ENCODE data around the gene GPT2. TPM values are rescaled to one million over a fixed set of nuclear protein-coding genes. Genes with fewer than 3 reads are reported as not detected.

GPT2 gene
- total and polyA plus RNA-seq, 7 donors = 25.7 to 110 (median 52.5) TPM

GRCh38 chr16:46922239-46922638 is 38.1 kb downstream of the GPT2 start:
- Histone ChIP-seq H3K4me1 (peaks cover 28% of the 10 kb centered on the region), H3K36me3 (ENCODE audit: insufficient read depth in 1 of 2, low read depth in 1 of 2) (peaks cover 0 to 48% of the 10 kb centered on the region in 2 donors), H3K9me3 (no peaks in the 10 kb centered on the region), H3K27ac (no peak overlapping the region), H3K4me3 (no peak overlapping the region), H3K27me3 (ENCODE audit: insufficient read depth in 3 of 3, low read length in 2 of 3) (no peaks in the 10 kb centered on the region)
- ATAC-seq (no peak), DNase-seq (no peak)
- 86 to 90% (median 89%) methylated on average over 10 of the region's 10 CpGs for WGBS, 3 donors
- intact Hi-C loops (cut with DNase I) = no loop called here
- TF ChIP-seq CTCF (IDR thresholded peaks at IDR 0.05) = no peak

- intact Hi-C loops (cut with DNase I) = no loop called here
- Histone ChIP-seq H3K9me3 (no peaks in the 10 kb centered on the region), H3K27me3 (ENCODE audit: insufficient read depth in 3 of 3, low read length in 2 of 3) (no peaks in the 10 kb centered on the region), H3K4me1 (peaks cover 32% of the 10 kb centered on the region), H3K27ac (peak overlapping the region; percentile 87), H3K4me3 (no peak overlapping the region), H3K36me3 (ENCODE audit: insufficient read depth in 1 of 2, low read depth in 1 of 2) (peaks cover 0 to 50% of the 10 kb centered on the region in 2 donors)
- DNase-seq (peak; percentile 51 to 86), ATAC-seq (peak; percentile 75 to 88 (median 84))
- TF ChIP-seq CTCF (IDR thresholded peaks at IDR 0.05) = no peak
- WGBS, 3 donors = 27 to 44% (median 35%) methylated on average over 19 of the region's 19 CpGs
Measured at GRCh38 chr16:46923513-46924295, 39.5 kb downstream of the GPT2 start.

- Histone ChIP-seq H3K4me3 (no peak overlapping the region), H3K9me3 (no peaks in the 10 kb centered on the region), H3K36me3 (ENCODE audit: insufficient read depth in 1 of 2, low read depth in 1 of 2) (peaks cover 0 to 51% of the 10 kb centered on the region in 2 donors), H3K27ac (peak overlapping the region; percentile 87), H3K4me1 (peaks cover 32% of the 10 kb centered on the region), H3K27me3 (ENCODE audit: insufficient read depth in 3 of 3, low read length in 2 of 3) (no peaks in the 10 kb centered on the region)
- DNase-seq (no peak), ATAC-seq (no peak)
- TF ChIP-seq CTCF (IDR thresholded peaks at IDR 0.05) = no peak
- 57 to 61% (median 60%) methylated on average over 6 of the region's 6 CpGs for WGBS, 3 donors
- intact Hi-C loops (cut with DNase I) = no loop called here
Measured at GRCh38 chr16:46924402-46924801, 40.2 kb downstream of the GPT2 start.

- Histone ChIP-seq H3K4me1 (peaks cover 32% of the 10 kb centered on the region), H3K4me3 (no peak overlapping the region), H3K9me3 (no peaks in the 10 kb centered on the region), H3K36me3 (ENCODE audit: insufficient read depth in 1 of 2, low read depth in 1 of 2) (peaks cover 0 to 59% of the 10 kb centered on the region in 2 donors), H3K27me3 (ENCODE audit: insufficient read depth in 3 of 3, low read length in 2 of 3) (no peaks in the 10 kb centered on the region), H3K27ac (peak overlapping the region; percentile 47)
- DNase-seq (no peak), ATAC-seq (no peak)
- no peak for TF ChIP-seq CTCF (IDR thresholded peaks at IDR 0.05)
- intact Hi-C loops (cut with DNase I) = loop anchor here (5.0 kb wide), 1 partner anchor 74 kb away; no protein-coding TSS in a partner anchor
- WGBS, 3 donors = 69 to 80% (median 73%) methylated on average over 13 of the region's 13 CpGs
Measured at GRCh38 chr16:46926470-46927225, 42.5 kb downstream of the GPT2 start.

Measured in psoas muscle (tissue), 8 donors.